Esophagus muscularis mucosa (tissue), 4 donors: ENCODE measurements around the gene TEX261. TPM values are rescaled to one million over a fixed set of nuclear protein-coding genes. Genes with fewer than 3 reads are reported as not detected.

Experiments used
- DNase-seq: peaks from one replicate; pipeline ENCODE4 v3.0.0-alpha.2; 2017; ENCODE audit errors: extremely low spot score
- H3K27ac ChIP-seq, 4 donors: fragments of 200-600 bp; sonication (generic); replicated peaks in 1 of 4; 1 replicate in 3 of 4; 2 replicates in 1 of 4; pipeline ENCODE4 v1.5.1; 2016 to 2019; ENCODE audit warnings: mild to moderate bottlenecking in 1 of 4
- H3K27me3 ChIP-seq, 4 donors: fragments of 200-600 bp; sonication (generic); one replicate each; pipeline versions ENCODE4 v1.5.1 to v1.6.0; 2016 to 2019
- H3K36me3 ChIP-seq, 4 donors: fragments of 200-600 bp; sonication (generic); one replicate each; pipeline ENCODE4 v1.5.1; 2016 to 2019
- H3K4me1 ChIP-seq, 4 donors: fragments of 200-600 bp; sonication (generic); one replicate each; pipeline ENCODE4 v1.5.1; 2016 to 2019
- H3K4me3 ChIP-seq, 4 donors: fragments of 200-600 bp; sonication (generic); 1 replicate in 2 of 4; 2 replicates in 2 of 4; pipeline ENCODE4 v1.5.1; 2016 to 2019; ENCODE audit warnings: mild to moderate bottlenecking in 4 of 4, moderate library complexity in 1 of 4
- H3K9me3 ChIP-seq, 4 donors: fragments of 200-600 bp; sonication (generic); 1 replicate in 3 of 4; 2 replicates in 1 of 4; pipeline ENCODE4 v1.5.1; 2016 to 2019
- EP300 ChIP-seq: sonication (generic); formaldehyde crosslinking; IDR thresholded peaks from one replicate; pipeline ENCODE4 v1.6.1; 2017; ENCODE audit warnings: antibody characterized with exemption
- POLR2A ChIP-seq: fragments of 450-650 bp; IDR thresholded peaks from one replicate; pipeline ENCODE4 v1.6.1; 2017; ENCODE audit warnings: antibody characterized with exemption, moderate library complexity, mild to moderate bottlenecking, low read depth
- POLR2AphosphoS5 ChIP-seq, 2 donors: sonication (generic); formaldehyde crosslinking; IDR thresholded peaks; one replicate each; pipeline ENCODE4 v1.6.1; 2017; ENCODE audit warnings: antibody characterized with exemption in 2 of 2
- WGBS: methylation state at CpG from one replicate; pipeline ENCODE4 v1.1.5; 2018; 5-methylcytosine and 5-hydroxymethylcytosine counted together
- intact Hi-C: fragments of 100-400 bp; cut with DNase I; formaldehyde crosslinking; loops from one replicate; pipeline ENCODE4 v1.15.1; 2023
- total RNA-seq, 4 donors: library from RNA; depleted of rRNA; stranded (reverse); fragments of >200 nt; gene quantifications; one replicate each; pipeline versions ENCODE4 v1.1.0 to v1.2.1, GENCODE V29; 2016
- TF ChIP-seq, protein P1 (sequence below), 3 experiments: fragments of 200-600 bp in 2 of 3; fragments of 450-650 bp in 1 of 3; sonication (generic) in 2 of 3; IDR thresholded peaks; one replicate each; pipeline ENCODE4 v1.5.1; 2017 to 2019; ENCODE audit warnings: antibody characterized with exemption in 3 of 3, mild to moderate bottlenecking in 2 of 3, moderate library complexity in 1 of 3

TEX261 gene
- total RNA-seq, 4 donors from 2014 or later, result 21.6 to 37.7 (median 33.3) TPM

DNA sequence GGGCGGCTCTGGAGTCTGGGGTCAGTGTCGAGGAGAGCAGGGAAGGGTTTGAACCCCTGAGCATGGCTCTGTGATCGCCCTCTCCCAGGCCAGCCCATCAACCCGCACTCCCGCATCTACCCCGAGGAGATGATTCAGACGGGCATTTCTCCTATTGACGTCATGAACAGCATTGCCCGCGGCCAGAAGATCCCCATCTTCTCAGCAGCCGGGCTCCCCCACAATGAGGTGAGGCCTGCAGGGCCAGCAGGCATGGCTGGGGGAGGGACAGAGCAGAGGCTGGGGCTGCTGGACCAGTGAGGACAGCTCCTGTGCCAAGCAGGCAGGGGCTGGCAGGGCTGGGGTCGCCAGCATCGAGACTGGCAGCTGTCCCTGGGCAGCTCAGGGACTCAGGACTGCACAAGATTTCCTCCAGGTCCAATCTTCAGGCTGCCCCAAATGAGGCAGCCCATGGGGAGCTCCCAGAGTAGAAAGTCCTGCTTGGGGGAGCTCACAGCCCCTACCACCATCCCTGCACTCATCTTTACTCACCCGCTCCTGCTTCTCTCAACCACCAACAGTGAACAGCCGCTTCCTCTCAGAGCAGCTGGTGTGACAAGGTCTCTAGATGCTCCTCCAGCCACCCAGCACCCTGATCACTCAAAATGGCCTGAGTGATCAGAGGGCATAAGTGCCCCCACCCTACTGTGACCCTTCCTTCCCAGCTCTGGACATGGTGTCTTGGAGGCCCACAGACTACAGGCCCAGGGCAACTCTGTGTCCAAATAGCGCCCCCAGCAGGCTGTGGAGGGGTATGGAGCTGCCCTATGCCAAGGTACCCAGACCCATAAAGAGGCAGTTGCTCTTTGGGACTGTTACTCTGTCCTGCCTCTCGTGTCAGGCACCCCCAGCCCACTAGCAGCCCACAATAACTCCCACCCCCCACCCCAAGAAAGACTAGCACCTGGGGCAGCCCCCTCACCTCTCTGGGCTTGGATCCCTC lies 34.5 kb downstream of the TEX261 start:
- H3K4me1 ChIP-seq, result peaks cover 6 to 8% (median 6%) of the 10 kb centered on the region in 4 donors
- 74% methylated on average over 9 of the region's 17 CpGs for WGBS
- no peak overlapping the region for H3K27ac ChIP-seq
- TF ChIP-seq EP300 (no peak), POLR2A (no peak), POLR2AphosphoS5 (IDR thresholded peaks at IDR 0.05) (no peak)
- TF ChIP-seq, protein P1, sequence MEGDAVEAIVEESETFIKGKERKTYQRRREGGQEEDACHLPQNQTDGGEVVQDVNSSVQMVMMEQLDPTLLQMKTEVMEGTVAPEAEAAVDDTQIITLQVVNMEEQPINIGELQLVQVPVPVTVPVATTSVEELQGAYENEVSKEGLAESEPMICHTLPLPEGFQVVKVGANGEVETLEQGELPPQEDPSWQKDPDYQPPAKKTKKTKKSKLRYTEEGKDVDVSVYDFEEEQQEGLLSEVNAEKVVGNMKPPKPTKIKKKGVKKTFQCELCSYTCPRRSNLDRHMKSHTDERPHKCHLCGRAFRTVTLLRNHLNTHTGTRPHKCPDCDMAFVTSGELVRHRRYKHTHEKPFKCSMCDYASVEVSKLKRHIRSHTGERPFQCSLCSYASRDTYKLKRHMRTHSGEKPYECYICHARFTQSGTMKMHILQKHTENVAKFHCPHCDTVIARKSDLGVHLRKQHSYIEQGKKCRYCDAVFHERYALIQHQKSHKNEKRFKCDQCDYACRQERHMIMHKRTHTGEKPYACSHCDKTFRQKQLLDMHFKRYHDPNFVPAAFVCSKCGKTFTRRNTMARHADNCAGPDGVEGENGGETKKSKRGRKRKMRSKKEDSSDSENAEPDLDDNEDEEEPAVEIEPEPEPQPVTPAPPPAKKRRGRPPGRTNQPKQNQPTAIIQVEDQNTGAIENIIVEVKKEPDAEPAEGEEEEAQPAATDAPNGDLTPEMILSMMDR (IDR thresholded peaks at IDR 0.05), result no peak
- DNase-seq, result peak; percentile 88
- no peaks in the 10 kb centered on the region for H3K9me3 ChIP-seq
- intact Hi-C loops, result no loop called here
- H3K4me3 ChIP-seq, result no peak overlapping the region
- H3K36me3 ChIP-seq, result no peaks in the 10 kb centered on the region
- peaks cover 0 to 80% (median 5%) of the 10 kb centered on the region in 4 donors for H3K27me3 ChIP-seq

DNA sequence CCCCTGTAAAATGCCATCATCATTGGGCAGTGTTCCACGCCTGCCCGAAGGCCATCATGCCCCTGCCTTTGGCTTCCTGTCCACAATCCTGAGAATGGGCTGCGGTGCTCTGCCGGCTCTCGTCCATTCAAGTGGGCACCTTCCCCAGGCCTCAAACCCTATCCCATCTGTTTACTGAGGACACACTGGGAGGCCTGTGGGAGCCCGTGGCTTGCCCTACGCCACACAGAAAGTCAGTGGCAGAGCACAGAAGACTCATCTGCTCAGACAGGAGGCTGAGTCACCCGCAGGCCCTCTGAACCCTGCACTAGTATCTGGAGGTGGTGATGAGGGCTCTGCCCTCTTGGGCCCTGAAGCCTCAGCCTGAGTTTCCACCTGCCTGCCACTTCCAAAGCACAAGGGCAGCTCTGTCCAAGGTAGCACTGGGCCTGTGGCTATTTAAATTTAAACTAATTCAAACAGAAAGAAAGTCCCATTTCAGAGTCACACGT lies 35.4 kb downstream of the TEX261 start:
- intact Hi-C loops, result no loop called here
- peaks cover 0 to 80% (median 5%) of the 10 kb centered on the region in 4 donors for H3K27me3 ChIP-seq
- peak; percentile 72 for DNase-seq

DNA sequence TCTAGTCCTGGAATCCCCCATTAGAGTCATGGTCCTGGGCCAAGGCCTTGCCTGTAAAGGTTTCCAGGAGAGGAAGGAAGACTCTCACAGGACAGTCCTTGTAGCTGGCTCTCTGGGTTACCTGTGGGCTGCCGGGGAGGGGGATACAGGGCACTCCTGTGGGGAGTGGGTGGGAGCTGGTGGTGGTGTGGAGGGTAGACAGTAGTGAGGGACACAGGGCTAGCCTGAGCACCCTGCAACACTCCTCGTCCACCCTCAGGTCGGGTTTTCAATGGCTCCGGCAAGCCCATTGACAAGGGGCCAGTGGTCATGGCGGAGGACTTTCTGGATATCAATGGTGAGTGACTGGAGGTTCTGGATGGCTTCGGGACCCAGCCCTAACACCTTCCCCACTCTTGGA lies 35.9 kb downstream of the TEX261 start:
- H3K27ac ChIP-seq, result no peak overlapping the region
- TF ChIP-seq, protein P1 (IDR thresholded peaks at IDR 0.05), result no peak
- TF ChIP-seq POLR2A (no peak), EP300 (no peak), POLR2AphosphoS5 (IDR thresholded peaks at IDR 0.05) (no peak)
- intact Hi-C loops, result no loop called here
- H3K4me3 ChIP-seq, result no peak overlapping the region
- H3K4me1 ChIP-seq, result no peaks in the 10 kb centered on the region
- H3K9me3 ChIP-seq, result no peaks in the 10 kb centered on the region
- no peaks in the 10 kb centered on the region for H3K36me3 ChIP-seq
- peaks cover 0 to 76% (median 2%) of the 10 kb centered on the region in 4 donors for H3K27me3 ChIP-seq
- DNase-seq, result peak; percentile 79
- 91% methylated on average over 6 of the region's 6 CpGs for WGBS

More for the DNA sequence above, 35.4 kb downstream of the TEX261 start:
- H3K4me1 ChIP-seq, result peaks cover 0 to under 1% (median 0%) of the 10 kb centered on the region in 4 donors
- H3K36me3 ChIP-seq, result no peaks in the 10 kb centered on the region
- H3K9me3 ChIP-seq, result no peaks in the 10 kb centered on the region
- TF ChIP-seq, protein P1 (IDR thresholded peaks at IDR 0.05), result no peak
- TF ChIP-seq POLR2AphosphoS5 (IDR thresholded peaks at IDR 0.05) (no peak), EP300 (no peak), POLR2A (no peak)
- H3K27ac ChIP-seq, result no peak overlapping the region
- H3K4me3 ChIP-seq, result no peak overlapping the region
- WGBS, result 100% methylated on average over 4 of the region's 9 CpGs

DNA sequence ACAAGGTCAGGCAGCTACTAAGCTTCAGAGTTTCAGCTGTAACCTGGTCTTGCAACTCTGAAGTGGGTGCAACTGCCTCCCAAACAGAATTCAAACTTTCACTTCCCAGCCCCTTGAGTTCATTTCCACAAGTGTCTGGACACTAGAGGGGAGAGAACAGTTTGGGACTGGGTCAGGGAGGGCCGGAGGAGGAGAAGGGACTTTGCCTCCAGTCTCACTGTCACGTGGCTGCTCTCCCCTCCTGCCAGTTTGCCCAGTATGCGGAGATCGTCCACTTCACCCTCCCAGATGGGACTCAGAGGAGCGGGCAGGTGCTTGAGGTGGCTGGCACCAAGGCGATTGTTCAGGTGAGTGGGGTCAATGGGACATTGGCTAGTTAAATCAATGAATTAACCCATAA lies 36.9 kb downstream of the TEX261 start:
- intact Hi-C loops, result no loop called here
- Histone ChIP-seq H3K27me3 (peaks cover 0 to 66% (median 2%) of the 10 kb centered on the region in 4 donors), H3K27ac (no peak overlapping the region), H3K4me3 (no peak overlapping the region), H3K36me3 (no peaks in the 10 kb centered on the region), H3K9me3 (no peaks in the 10 kb centered on the region), H3K4me1 (no peaks in the 10 kb centered on the region)
- 84% methylated on average over 6 of the region's 6 CpGs for WGBS
- TF ChIP-seq, protein P1 (IDR thresholded peaks at IDR 0.05), result no peak
- TF ChIP-seq EP300 (no peak), POLR2AphosphoS5 (IDR thresholded peaks at IDR 0.05) (no peak), POLR2A (no peak)
- peak; percentile 66 for DNase-seq
